Endothelial cell of umbilical vein (primary cell): ENCODE measurements around the gene DENND1B.

Source experiments
- EZH2 ChIP-seq: IDR thresholded peaks from 2 replicates; pipeline ENCODE4 v1.6.1; 2012; ENCODE audit warnings: borderline replicate concordance, low read depth, mild to moderate bottlenecking, moderate library complexity, low read length, inconsistent platforms; ENCODE audit not compliant: severe bottlenecking
- FOS ChIP-seq: IDR thresholded peaks from 2 replicates; pipeline ENCODE4 v1.6.1; 2011; ENCODE audit warnings: mild to moderate bottlenecking, low read length, moderate library complexity, borderline replicate concordance; ENCODE audit not compliant: insufficient read depth
- GATA2 ChIP-seq: IDR thresholded peaks from 2 replicates; pipeline ENCODE4 v1.7.0; 2011; ENCODE audit warnings: low read depth, mild to moderate bottlenecking, moderate library complexity, mixed read lengths, low read length; ENCODE audit not compliant: insufficient read length, insufficient read depth
- JUN ChIP-seq: IDR thresholded peaks from 2 replicates; pipeline ENCODE4 v1.6.1; 2011; ENCODE audit warnings: borderline replicate concordance, low read depth; ENCODE audit not compliant: insufficient read length, insufficient read depth
- MYC ChIP-seq: IDR thresholded peaks from one replicate; pipeline ENCODE4 v1.6.1; 2011; ENCODE audit warnings: mild to moderate bottlenecking, low read depth, low read length
- POLR2A ChIP-seq: IDR thresholded peaks from 2 replicates; pipeline ENCODE4 v1.6.1; 2012; ENCODE audit warnings: low read depth, mild to moderate bottlenecking, control low read depth, low read length
- POLR2AphosphoS5 ChIP-seq: IDR thresholded peaks from 2 replicates; pipeline ENCODE4 v1.6.1; 2012; ENCODE audit warnings: low read depth, mild to moderate bottlenecking, control low read depth, low read length, moderate library complexity; ENCODE audit not compliant: insufficient read depth
- TF ChIP-seq, protein P1 (sequence below), 2 donors: IDR thresholded peaks; 1 replicate in 1 of 2; 2 replicates in 1 of 2; pipeline ENCODE4 v1.5.1; 2011; ENCODE audit warnings: low read length in 2 of 2, mild to moderate bottlenecking in 2 of 2, moderate library complexity in 2 of 2, control low read depth in 1 of 2, inconsistent platforms in 1 of 2, low read depth in 1 of 2; ENCODE audit not compliant: insufficient read depth in 1 of 2; ENCODE audit errors: extremely low read depth in 1 of 2
- TF ChIP-seq, protein P2 (sequence below): IDR thresholded peaks from 2 replicates; pipeline ENCODE4 v1.6.1; 2011; ENCODE audit not compliant: insufficient read depth, insufficient read length

DNA sequence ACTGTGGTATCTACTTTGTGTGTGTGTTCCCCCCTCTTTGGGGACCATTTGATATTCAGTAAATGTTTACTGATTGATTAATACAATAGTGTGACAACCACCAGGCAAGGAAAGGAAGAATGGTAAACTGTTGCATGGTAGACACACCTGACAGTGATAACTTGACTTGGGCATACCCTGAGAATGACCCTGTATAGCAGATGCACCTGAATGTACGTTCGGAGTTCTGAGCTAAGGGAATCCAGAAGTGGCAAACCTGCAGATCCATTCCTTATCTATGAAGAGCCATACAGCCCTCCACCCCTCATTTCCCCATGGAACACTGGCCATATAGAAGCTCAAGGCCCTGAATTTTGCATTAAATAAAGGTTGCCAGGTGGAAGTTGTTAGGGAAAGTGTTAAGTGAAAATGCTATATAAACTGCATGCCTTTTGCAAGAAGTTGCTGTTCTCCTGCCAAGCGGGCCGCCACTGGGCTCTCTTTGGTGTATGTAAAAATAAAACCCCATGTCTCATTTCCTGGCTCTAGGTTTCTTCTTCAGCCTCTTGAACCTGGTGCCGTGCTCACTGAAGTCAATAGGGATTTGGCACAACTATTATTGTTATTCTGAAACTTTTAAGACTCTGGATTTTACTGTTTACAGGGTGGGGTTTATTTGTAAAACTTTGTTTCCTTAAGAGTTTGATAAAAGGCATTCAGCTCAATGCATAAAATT lies 32.6 kb upstream of the DENND1B start:
- TF ChIP-seq, protein P1, sequence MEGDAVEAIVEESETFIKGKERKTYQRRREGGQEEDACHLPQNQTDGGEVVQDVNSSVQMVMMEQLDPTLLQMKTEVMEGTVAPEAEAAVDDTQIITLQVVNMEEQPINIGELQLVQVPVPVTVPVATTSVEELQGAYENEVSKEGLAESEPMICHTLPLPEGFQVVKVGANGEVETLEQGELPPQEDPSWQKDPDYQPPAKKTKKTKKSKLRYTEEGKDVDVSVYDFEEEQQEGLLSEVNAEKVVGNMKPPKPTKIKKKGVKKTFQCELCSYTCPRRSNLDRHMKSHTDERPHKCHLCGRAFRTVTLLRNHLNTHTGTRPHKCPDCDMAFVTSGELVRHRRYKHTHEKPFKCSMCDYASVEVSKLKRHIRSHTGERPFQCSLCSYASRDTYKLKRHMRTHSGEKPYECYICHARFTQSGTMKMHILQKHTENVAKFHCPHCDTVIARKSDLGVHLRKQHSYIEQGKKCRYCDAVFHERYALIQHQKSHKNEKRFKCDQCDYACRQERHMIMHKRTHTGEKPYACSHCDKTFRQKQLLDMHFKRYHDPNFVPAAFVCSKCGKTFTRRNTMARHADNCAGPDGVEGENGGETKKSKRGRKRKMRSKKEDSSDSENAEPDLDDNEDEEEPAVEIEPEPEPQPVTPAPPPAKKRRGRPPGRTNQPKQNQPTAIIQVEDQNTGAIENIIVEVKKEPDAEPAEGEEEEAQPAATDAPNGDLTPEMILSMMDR (IDR thresholded peaks at IDR 0.05; ENCODE audit: extremely low read depth in 1 of 2, insufficient read depth in 1 of 2, low read depth in 1 of 2, low read length in 2 of 2) = no peak
- TF ChIP-seq POLR2AphosphoS5 (no peak), POLR2A (no peak), EZH2 (no peak), JUN (no peak), MYC (no peak), FOS (no peak), GATA2 (no peak)
- TF ChIP-seq, protein P2, sequence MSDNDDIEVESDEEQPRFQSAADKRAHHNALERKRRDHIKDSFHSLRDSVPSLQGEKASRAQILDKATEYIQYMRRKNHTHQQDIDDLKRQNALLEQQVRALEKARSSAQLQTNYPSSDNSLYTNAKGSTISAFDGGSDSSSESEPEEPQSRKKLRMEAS = no peak
